Liver (tissue), 2 donors: ENCODE measurements around the gene PLXNA2.

Experiments used
- TF ChIP-seq, protein P1 (sequence below): fragments of 150-350 bp; IDR thresholded peaks from 2 replicates; pipeline ENCODE4 v1.5.1; 2017; ENCODE audit warnings: improper control_type of control experiment, low read depth, low read length; ENCODE audit not compliant: missing input control
- TF ChIP-seq, protein P2 (sequence below): IDR thresholded peaks from 2 replicates; pipeline ENCODE4 v1.6.1; 2016; ENCODE audit warnings: antibody characterized with exemption, mild to moderate bottlenecking
- donor health status: healthy.

DNA sequence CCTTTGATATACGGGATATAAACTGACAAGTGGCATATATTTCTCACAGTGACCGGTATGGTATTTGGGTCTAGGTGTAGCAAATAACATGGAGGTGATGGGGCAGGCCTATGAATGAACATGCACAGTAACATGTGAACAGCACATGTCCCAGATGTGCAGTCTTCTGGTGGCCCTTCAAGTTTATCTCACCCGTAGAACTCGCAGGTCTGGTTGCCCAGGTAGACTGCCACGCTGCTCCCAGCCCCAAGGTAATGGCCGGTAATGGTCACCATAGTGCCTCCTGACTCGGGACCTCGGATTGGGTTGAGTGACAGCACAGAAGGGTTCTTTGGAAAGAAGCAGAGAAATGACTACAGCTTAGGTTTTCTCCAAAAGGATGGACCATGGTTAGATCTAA lies 192.0 kb downstream of the PLXNA2 start:
- TF ChIP-seq, protein P1, sequence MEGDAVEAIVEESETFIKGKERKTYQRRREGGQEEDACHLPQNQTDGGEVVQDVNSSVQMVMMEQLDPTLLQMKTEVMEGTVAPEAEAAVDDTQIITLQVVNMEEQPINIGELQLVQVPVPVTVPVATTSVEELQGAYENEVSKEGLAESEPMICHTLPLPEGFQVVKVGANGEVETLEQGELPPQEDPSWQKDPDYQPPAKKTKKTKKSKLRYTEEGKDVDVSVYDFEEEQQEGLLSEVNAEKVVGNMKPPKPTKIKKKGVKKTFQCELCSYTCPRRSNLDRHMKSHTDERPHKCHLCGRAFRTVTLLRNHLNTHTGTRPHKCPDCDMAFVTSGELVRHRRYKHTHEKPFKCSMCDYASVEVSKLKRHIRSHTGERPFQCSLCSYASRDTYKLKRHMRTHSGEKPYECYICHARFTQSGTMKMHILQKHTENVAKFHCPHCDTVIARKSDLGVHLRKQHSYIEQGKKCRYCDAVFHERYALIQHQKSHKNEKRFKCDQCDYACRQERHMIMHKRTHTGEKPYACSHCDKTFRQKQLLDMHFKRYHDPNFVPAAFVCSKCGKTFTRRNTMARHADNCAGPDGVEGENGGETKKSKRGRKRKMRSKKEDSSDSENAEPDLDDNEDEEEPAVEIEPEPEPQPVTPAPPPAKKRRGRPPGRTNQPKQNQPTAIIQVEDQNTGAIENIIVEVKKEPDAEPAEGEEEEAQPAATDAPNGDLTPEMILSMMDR = no peak
- TF ChIP-seq, protein P2, sequence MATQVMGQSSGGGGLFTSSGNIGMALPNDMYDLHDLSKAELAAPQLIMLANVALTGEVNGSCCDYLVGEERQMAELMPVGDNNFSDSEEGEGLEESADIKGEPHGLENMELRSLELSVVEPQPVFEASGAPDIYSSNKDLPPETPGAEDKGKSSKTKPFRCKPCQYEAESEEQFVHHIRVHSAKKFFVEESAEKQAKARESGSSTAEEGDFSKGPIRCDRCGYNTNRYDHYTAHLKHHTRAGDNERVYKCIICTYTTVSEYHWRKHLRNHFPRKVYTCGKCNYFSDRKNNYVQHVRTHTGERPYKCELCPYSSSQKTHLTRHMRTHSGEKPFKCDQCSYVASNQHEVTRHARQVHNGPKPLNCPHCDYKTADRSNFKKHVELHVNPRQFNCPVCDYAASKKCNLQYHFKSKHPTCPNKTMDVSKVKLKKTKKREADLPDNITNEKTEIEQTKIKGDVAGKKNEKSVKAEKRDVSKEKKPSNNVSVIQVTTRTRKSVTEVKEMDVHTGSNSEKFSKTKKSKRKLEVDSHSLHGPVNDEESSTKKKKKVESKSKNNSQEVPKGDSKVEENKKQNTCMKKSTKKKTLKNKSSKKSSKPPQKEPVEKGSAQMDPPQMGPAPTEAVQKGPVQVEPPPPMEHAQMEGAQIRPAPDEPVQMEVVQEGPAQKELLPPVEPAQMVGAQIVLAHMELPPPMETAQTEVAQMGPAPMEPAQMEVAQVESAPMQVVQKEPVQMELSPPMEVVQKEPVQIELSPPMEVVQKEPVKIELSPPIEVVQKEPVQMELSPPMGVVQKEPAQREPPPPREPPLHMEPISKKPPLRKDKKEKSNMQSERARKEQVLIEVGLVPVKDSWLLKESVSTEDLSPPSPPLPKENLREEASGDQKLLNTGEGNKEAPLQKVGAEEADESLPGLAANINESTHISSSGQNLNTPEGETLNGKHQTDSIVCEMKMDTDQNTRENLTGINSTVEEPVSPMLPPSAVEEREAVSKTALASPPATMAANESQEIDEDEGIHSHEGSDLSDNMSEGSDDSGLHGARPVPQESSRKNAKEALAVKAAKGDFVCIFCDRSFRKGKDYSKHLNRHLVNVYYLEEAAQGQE = no peak
